IMR-90 (cell line): ENCODE measurements around the gene SLC18B1. TPM values are rescaled to one million over a fixed set of nuclear protein-coding genes. Genes with fewer than 3 reads are reported as not detected.

Experiments used
- microRNA-seq, 2 experiments: library from miRNA; stranded (forward) in 1 of 2; unstranded in 1 of 2; fragments of 10-50 nt in 1 of 2; fragments of <30 nt in 1 of 2; gene quantifications in 1 of 2; microRNA quantifications in 1 of 2; one replicate each; pipeline versions ENCODE3 to v1.1.0; 2013 to 2020; ENCODE audit not compliant: insufficient read depth in 1 of 2, insufficient read length in 1 of 2, unreplicated experiment in 1 of 2
- polyA plus RNA-seq, 3 experiments: library from polyadenylated mRNA; depleted of rRNA; stranded (reverse); fragments of >200 nt; gene quantifications; 2 replicates each; pipeline ENCODE4 v1.2.3, GENCODE V29; 2012; ENCODE audit warnings: low replicate concordance in 1 of 3
- small RNA-seq, 5 experiments: library from RNA; depleted of rRNA; stranded (forward); fragments of <200 nt; gene quantifications; one replicate each; pipeline ENCODE3, GENCODE V24; 2012
- total RNA-seq: library from RNA; depleted of rRNA; stranded (reverse); fragments of >200 nt; gene quantifications from 2 replicates; pipeline ENCODE4 v1.2.3, GENCODE V29; 2012; rRNA removed

The SLC18B1 gene
- total and polyA plus RNA-seq, 2 of the 4 experiments (the other 2 are of a cell fraction), result 2.4 to 2.5 TPM

Small RNAs within 50 kb of the gene (microRNA-seq; reads per million reads assigned to microRNA genes)
- gene SNORA33 (ENCODE audit: insufficient read depth, insufficient read length), result 20.7 reads per million, percentile 55 among the genes with 10 or more reads in this experiment
- 146 reads per million, percentile 84 among the genes with 10 or more reads in this experiment for gene SNORD100 (ENCODE audit: insufficient read depth, insufficient read length)
- 611 reads per million, percentile 92 among the genes with 10 or more reads in this experiment for gene SNORD101 (ENCODE audit: insufficient read depth, insufficient read length)

Small RNAs within 50 kb of the gene (small RNA-seq; reads per million reads assigned to genes)
- gene SNORA33 (60.9 to 1,199 (median 156) reads per million in 5 experiments), gene SNORD100 (3.4 to 55.4 (median 48.4) reads per million in 5 experiments), gene SNORD101 (915 to 12,258 (median 5,145) reads per million in 5 experiments)

Other genes starting within 250 kb of the SLC18B1 start
- gene TAAR8, start 246.0 kb downstream of the SLC18B1 start, total RNA-seq, result not detected in 2 replicates
- gene TAAR8, start 246.0 kb downstream of the SLC18B1 start, polyA plus RNA-seq (2012; rRNA removed), result not detected in 2 replicates
- gene TAAR6, start 228.3 kb downstream of the SLC18B1 start, total RNA-seq, result not detected in 2 replicates
- gene TAAR6, start 228.3 kb downstream of the SLC18B1 start, polyA plus RNA-seq (2012; rRNA removed), result not detected in 2 replicates
- not detected in 2 replicates for gene TAAR5, start 208.9 kb downstream of the SLC18B1 start, total RNA-seq
- not detected in 2 replicates for gene TAAR5, start 208.9 kb downstream of the SLC18B1 start, polyA plus RNA-seq (2012; rRNA removed)
- gene TAAR2, start 174.4 kb downstream of the SLC18B1 start, total RNA-seq, result not detected in 2 replicates
- not detected in 2 replicates for gene TAAR2, start 174.4 kb downstream of the SLC18B1 start, polyA plus RNA-seq (2012; rRNA removed)
- gene TAAR1, start 139.5 kb downstream of the SLC18B1 start, total RNA-seq, result not detected in 2 replicates
- not detected in 2 replicates for gene TAAR1, start 139.5 kb downstream of the SLC18B1 start, polyA plus RNA-seq (2012; rRNA removed)
- gene VNN1, start 84.6 kb downstream of the SLC18B1 start, total RNA-seq, result not detected in 2 replicates
- 0.04 and 0.07 TPM in 2 replicates for gene VNN1, start 84.6 kb downstream of the SLC18B1 start, polyA plus RNA-seq (2012; rRNA removed)
- gene VNN2, start 40.7 kb downstream of the SLC18B1 start, total RNA-seq, result not detected in 2 replicates
- gene VNN2, start 40.7 kb downstream of the SLC18B1 start, polyA plus RNA-seq (2012; rRNA removed), result not detected in 2 replicates
- 1,529 and 2,604 TPM in 2 replicates for gene RPS12, start 15.9 kb upstream of the SLC18B1 start, total RNA-seq
- gene RPS12, start 15.9 kb upstream of the SLC18B1 start, polyA plus RNA-seq (2012; rRNA removed), result 3,906 and 3,925 TPM in 2 replicates